HG03520 (cell line): ENCODE measurements around the gene ATF6.
A peak's percentile ranks its signal among the peaks of the same experiment; 100 is the strongest.
"Not testable (repeated sequence)": the region's sequence is repeated elsewhere in the genome, so short reads cannot be mapped to it uniquely, and the experiment has no call there.

Source experiments
- ATAC-seq: cut with Tn5 transposase; IDR thresholded peaks from one replicate; pipeline ENCODE4 v1.9.1; 2021; ENCODE audit warnings: mild to moderate bottlenecking, moderate library complexity; ENCODE audit not compliant: unreplicated experiment

ATF6 gene

GRCh38 chr1:161731981-161732718, 34.0 kb upstream of the ATF6 start:
- no peak for ATAC-seq

GRCh38 chr1:161733526-161733925, 32.6 kb upstream of the ATF6 start:
- no peak for ATAC-seq

- ATAC-seq = no peak
Observed at GRCh38 chr1:161735837-161736236, 30.3 kb upstream of the ATF6 start.

GRCh38 chr1:161736335-161736969, 29.7 kb upstream of the ATF6 start:
- ATAC-seq = no peak

DNA sequence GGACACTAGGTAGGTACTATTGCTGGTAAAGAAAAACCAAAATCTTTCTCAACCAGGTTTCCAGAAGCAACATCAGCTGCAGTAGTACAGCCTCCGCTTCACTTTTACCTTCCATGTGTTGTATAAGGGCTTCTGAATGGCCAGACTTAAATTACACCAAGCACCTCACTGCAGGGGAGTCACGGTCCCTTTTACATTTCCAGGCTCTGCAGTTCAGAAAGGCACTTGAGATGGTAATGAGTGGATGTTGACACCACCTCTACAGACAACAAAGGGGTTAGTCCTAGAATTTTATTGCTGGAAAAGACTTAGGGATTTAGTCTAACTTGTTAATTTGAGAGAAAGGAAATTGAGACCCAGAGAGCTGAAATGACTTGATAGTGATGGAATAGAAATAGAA, 28.5 kb upstream of the ATF6 start:
- ATAC-seq = no peak

DNA sequence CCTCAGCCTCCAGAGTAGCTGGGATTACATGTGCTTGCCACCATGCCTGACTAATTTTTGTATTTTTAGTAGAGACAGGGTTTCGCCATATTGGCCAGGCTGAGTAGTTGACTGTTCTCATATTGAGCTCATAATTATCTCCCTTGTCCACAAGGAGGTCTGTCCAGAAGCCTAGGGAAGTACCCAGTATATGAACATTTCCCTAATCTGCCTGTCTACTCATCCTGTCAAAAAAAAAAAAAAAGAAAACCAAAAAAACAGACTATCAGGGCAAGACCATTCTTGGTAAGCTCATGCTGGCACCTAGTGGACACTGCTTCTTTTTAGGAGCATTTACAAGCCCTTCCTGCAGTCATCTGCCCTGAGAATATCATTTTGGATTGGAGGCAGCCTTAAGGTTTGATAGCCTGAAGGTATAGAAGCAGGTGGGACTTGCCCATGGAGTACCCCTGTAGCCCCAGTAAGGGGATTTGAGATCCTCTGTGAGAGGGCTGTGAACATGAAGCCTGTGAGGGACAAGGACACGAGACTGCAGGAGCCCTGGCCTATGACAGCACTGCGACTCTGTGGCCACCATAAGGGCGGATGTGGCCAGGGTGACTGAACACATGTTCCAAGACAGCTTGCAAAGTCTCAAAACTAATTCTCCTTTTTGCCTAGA, 27.4 kb upstream of the ATF6 start:
- peak; percentile 49 for ATAC-seq

DNA sequence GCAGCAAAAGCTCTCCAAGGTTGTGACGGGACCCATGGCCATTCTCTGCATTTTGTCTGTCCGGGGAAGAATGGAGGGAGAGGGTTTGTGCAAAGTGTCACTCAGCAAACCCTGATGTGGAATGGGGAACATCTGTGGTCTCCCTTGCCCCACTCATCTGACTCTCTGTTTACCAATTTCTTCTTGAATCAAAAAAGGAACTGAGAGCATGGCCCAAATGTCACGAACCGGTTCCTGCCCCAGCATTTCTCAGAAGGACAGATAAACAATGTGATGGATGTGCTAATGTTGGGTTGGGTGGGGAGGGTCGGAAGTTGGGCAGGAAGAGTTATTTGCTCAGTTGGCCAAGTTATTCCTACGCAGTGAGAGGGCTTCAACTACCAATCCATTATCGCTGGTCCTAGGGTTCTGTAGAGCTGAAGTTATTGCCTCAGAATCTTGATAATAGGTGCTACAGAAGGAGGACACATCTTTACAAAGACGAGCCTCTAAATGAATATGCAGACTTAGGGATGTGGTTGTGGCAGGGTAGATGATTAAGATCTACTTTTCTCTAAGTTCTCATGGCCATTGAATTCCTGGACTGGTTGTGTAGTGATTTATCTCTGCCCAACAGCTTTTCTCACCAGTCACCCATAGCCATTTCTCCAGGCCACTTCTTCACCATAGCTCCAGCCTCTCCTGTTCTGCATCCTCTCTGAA, 26.1 kb upstream of the ATF6 start:
- ATAC-seq = no peak

DNA sequence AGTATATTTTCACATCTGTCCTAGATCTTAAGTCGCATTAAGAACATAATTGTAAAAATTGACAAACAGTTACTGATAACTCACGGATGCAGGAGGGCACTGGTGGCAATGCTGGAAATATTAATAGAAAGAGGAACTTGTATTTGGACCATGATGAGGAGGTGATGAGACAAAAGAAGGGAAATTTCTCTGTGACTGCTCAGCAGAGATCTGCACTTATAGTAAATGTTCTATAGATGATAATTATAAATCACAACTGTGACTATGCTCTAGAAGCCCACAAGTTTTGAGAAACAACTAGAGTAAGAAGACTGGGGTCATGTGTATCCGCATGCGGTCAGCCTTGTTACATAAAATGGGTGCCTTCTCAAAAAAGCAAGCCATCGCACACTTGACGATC, 25.2 kb upstream of the ATF6 start:
- ATAC-seq = no peak

- no peak for ATAC-seq
Observed at GRCh38 chr1:161743231-161743630, 22.9 kb upstream of the ATF6 start.

- ATAC-seq = no peak
Observed at GRCh38 chr1:161747801-161748200, 18.3 kb upstream of the ATF6 start.

DNA sequence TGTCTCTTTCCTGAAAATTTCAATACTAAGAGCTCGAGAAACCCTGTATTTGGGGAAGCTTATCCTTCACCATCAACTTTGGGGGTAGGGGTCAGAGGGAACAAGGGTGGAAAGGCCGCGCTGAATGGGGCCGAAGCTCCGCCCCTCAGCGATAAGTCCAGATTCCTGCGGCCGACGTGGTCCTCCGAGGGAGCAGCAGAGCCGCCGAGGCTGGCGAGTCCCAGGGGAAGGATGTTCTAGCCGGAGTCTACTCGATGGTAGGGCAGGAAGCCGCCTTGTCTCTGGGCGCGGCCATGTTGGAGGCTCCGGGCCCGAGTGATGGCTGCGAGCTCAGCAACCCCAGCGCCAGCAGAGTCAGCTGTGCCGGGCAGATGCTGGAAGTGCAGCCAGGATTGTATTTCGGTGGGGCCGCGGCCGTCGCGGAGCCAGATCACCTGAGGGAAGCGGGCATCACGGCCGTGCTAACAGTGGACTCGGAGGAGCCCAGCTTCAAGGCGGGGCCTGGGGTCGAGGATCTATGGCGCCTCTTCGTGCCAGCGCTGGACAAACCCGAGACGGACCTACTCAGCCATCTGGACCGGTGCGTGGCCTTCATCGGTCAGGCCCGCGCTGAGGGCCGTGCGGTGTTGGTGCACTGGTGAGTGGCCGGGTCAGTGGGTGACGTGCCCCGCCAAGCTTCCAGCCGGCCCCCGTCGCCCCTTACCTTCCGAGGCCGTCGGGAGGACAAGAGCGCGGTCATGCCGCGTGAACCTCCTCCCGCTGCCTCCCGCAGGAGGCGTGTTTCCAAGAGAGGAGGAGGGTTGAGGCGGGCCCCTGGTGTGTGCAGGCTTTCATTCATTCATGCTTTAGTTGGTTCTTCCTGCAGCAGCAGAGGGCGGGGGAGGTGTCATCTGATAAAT, 16.4 kb upstream of the ATF6 start, which contains the start of gene DUSP12:
Gene DUSP12 (plus strand): TSS at position 278 of the 899 bp plus-strand sequence. CDS start 16 bp downstream, at position 294.
- peak; percentile 95 for ATAC-seq

DNA sequence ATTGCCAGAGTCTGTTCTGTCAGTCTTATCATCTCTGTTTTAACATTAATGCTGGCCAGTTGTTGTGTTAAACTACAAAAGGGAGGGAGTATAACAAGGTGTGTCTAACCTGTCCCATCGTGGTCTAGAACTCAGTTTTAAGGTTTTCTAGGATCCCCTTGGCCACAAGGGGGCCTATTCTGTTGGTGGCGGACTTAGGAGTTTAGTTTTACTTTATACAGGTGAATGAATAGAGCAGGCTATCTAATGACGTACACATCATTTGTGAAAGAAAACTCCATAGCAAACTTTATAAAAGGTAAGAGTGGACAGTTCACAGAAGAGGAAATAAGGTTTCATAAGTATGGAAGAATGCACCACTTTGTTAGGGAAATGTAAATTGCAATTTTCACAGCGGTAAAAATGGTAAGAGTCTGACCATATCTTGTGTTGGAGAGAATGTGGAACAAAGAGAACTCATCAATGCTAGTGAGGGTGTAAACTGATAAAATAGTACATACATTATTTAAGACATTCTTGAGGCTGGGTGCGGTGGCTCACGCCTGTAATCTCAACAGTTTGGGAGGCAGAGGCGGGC, 2.5 kb upstream of the ATF6 start:
- no peak for ATAC-seq

DNA sequence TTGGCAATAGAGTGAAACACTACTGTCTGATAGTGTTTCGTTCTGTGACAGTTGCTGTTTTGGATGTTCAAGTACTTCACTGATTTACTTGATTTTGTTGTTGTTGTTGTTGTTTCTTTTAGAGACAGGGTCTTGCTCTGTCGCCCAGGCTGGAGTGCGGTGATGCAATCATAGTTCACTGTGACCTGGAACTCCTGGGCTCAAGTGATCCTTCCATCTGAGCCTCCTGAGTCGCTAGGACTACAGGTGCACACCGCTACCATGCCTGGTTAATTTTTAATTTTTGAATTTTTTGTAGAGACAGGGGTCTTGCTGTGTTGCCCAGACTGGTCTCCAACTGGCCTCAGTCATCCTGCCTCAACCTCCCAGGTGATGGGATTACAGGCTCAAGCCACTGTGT, 2.3 kb downstream of the ATF6 start:
- ATAC-seq = no peak

DNA sequence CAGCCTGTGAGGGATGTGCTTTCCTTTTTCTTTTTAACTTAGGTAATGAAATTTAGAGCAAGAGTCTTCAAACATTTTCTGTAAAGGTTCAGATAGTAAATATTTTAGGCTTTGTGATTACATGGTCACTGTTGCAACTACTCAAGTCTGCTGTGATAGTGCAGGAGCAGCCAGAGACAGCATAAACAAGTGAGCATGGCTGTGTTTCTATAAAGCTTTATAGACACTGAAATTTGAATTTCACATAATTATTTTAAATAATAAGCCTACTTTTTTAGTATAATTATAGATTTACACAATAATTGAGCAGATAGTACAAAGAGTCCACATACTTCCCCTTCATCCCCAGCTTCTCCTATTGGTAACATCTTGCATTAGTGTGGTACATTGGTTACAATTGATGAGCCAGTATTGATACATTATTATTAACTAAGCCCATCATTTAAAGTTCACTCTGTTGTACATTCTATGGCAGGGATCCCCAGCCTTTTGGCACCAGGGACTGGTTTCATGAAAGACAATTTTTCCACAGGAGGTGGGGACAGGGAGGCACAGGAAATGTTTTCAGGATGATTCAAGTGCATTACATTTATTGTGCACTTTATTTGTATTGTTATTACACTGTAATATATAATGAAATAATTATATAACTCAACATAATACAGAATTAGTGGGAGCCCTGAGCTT, 3.0 kb downstream of the ATF6 start:
- ATAC-seq = no peak

GRCh38 chr1:161769673-161770045, 3.5 kb downstream of the ATF6 start:
- ATAC-seq = not testable (repeated sequence)

DNA sequence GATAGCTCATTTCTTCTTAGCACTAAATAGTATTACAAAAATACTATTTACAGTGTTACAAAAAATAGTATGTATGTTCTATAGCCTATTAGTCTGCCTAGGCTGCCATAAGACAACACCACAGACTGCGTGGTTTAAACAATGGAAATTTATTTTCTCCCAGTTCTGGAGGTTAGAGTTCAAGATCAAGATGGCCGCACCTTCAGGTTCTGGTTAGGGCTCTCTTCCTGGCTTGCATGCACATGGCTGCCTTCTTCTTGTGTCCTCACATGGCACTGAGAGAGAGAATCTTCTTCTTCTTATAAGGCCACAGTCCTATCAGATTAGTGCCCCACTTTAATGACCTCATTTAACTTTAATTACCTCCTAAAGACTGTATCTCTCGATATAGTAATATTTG, 4.1 kb downstream of the ATF6 start:
- no peak for ATAC-seq

- no peak for ATAC-seq
Observed at GRCh38 chr1:161771161-161771560, 5.0 kb downstream of the ATF6 start.

- ATAC-seq = no peak
Observed at GRCh38 chr1:161771973-161772372, 5.9 kb downstream of the ATF6 start.

- no peak for ATAC-seq
Observed at GRCh38 chr1:161772397-161772796, 6.3 kb downstream of the ATF6 start.

DNA sequence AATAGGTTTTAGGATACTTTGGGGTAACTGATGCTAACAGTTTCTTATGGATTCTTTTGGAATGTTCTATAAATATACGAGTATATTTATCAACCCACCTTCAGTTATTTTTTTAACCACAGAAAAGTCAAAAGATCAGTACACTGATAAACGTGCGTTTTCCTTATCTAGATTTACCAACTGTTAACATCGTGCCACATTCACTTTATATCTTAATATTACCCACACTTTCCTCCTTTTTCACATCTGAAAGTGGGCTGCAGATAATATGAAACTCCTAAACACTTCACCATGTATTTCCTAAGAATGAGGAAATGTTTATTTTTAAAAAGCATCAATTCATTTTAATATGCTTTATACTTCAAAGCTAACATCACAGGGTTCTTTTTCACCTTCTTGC, 7.7 kb downstream of the ATF6 start:
- no peak for ATAC-seq
